MV-4-11 (cell line): ENCODE data around the gene UBR1.

Experiments used
- DNase-seq: peaks from one replicate; lab custom pipeline; 2025; lab: John Stamatoyannopoulos, UW

The UBR1 gene

DNA sequence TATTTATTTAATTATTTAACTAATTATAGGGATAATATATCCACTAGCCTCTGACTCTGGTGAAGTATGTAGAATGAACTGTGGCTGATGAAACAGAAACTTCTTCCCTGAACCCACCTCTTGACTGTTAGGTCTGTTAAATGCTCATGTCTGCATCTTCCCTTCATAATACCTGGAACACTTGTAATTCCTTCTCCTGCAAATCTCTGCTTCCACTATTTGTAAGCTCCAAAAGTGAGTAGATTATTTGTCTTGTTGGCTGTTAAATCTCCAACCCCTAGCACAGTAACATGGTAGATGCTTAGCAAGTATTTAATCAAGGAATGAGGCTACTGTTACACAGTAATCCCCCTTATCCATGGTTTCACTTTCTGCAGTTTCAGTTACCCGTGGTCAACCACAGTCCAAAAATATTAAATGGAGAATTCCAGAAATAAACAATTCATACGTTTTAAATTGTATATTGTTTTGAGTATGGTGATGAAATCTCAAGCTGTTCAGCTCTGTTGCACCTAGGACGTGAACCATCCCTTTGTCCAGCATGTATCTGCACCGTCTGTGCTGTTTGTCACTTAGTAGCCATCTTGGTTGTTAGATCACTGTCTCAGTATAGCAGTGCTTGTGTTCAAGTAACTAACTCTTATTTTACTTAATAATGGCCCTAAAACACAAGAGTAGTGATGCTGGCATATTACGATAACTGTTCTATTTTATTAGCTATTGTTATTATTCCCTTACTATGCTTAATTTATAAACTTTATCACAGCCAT, 190.9 kb downstream of the UBR1 start:
- DNase-seq: peak; percentile 76

- no peak for DNase-seq
Observed at GRCh38 chr15:42911058-42911592, 194.7 kb downstream of the UBR1 start.

GRCh38 chr15:42908538-42908937, 197.3 kb downstream of the UBR1 start:
- DNase-seq: no peak

DNA sequence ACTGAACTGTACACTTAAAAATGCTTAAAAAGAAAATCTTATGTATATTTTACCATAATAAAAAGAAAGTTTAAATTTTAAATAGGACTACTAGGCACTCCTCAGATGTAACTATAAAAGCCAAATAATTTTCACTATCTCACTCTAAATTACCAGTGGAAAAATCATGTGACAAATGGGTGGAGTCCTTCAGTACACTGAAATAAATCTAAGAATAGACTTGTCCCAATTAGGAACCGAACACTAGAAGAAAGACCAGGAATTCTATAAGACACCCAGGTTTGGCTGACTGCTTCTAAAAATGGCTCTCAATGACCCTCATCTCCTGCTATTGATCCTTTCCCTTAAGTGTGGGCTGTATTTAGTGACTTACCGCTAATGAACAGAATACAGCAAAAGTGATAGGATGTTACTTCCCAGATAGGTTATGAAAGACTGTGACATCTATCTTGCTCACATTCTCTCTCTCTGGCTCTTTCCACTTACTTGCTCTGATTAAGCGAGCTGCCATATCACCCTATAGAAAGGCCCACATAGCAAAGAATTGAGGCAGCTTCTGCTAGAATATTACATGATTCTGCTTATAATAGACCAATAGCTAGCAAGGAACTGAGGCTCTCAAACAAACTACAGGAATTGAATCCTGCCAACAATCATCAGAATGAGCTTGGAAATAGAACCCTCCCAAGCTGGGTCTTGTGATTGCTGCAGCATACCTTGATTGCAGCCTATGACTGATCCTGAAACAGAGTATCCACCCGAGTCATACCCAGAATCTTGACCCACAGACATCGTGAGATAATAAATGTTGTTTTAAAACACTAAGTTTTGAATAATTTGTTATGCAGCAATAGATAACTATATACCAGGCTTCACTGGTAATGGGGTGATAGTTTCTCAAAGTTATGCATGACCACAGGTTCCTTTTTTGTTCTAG, 202.2 kb downstream of the UBR1 start:
- DNase-seq: no peak

GRCh38 chr15:42893911-42894310, 211.9 kb downstream of the UBR1 start:
- DNase-seq: peak; percentile 10
